Naive thymus-derived CD4-positive, alpha-beta T cell (primary cell): ENCODE data around the gene DHX57. TPM values are rescaled to one million over a fixed set of nuclear protein-coding genes. Genes with fewer than 3 reads are reported as not detected.

ENCODE experiments used
- ATAC-seq: fragments of 150-1000 bp; cut with Tn5 transposase; 2 replicates; pipeline ENCODE4 v1.10.0; 2021; ENCODE audit warnings: mild to moderate bottlenecking, moderate library complexity
- CTCF ChIA-PET: fragments of 350-600 bp; sonication (Branson Sonifier 250); formaldehyde crosslinking; loops from one replicate; lab custom pipeline; 2021; ENCODE audit warnings: antibody characterized with exemption; lab: Charles Lee
- POLR2A ChIA-PET: fragments of 350-600 bp; sonication (Branson Sonifier 250); formaldehyde crosslinking; loops from one replicate; lab custom pipeline; 2021; ENCODE audit warnings: antibody characterized with exemption, inconsistent platforms; lab: Charles Lee
- DNase-seq, 9 donors: peaks; one replicate each; pipeline versions ENCODE4 v3.0.0 to v3.0.0-alpha.2; 2020 to 2022; ENCODE audit warnings: mixed read lengths in 1 of 9
- H3K27ac ChIP-seq: one replicate; pipeline ENCODE4 v1.7.0; 2013; ENCODE audit warnings: mild to moderate bottlenecking, low read depth, low read length, moderate library complexity
- H3K27me3 ChIP-seq, 2 donors: one replicate each; pipeline ENCODE4 v1.7.0; 2013; ENCODE audit warnings: low read length in 2 of 2, mild to moderate bottlenecking in 2 of 2, moderate library complexity in 2 of 2; ENCODE audit not compliant: control insufficient read depth in 2 of 2, insufficient read depth in 2 of 2
- H3K36me3 ChIP-seq, 3 experiments: 1 replicate in 2 of 3; 2 replicates in 1 of 3; pipeline ENCODE4 v1.7.0; 2013; ENCODE audit warnings: low read length in 3 of 3, mild to moderate bottlenecking in 3 of 3, moderate library complexity in 1 of 3; ENCODE audit not compliant: insufficient read depth in 3 of 3, control insufficient read depth in 2 of 3
- H3K4me1 ChIP-seq, 2 donors: one replicate each; pipeline ENCODE4 v1.7.0; 2013; ENCODE audit warnings: low read length in 2 of 2, mild to moderate bottlenecking in 2 of 2, moderate library complexity in 1 of 2; ENCODE audit not compliant: control insufficient read depth in 2 of 2, insufficient read depth in 2 of 2
- H3K4me3 ChIP-seq: 2 replicates; pipeline ENCODE4 v1.7.0; 2013; ENCODE audit warnings: mild to moderate bottlenecking, low read length
- H3K9me3 ChIP-seq, 3 experiments: 1 replicate in 2 of 3; 2 replicates in 1 of 3; pipeline ENCODE4 v1.7.0; 2013; ENCODE audit warnings: low read length in 3 of 3; ENCODE audit not compliant: control insufficient read depth in 2 of 3
- H3K27ac Mint-ChIP-seq, 9 donors: one replicate each; pipeline ENCODE4 v1.8.0; 2020 to 2022; ENCODE audit warnings: mixed read lengths in 9 of 9, mild to moderate bottlenecking in 8 of 9, moderate library complexity in 5 of 9, inconsistent platforms in 2 of 9
- H3K27me3 Mint-ChIP-seq, 5 donors: one replicate each; pipeline ENCODE4 v1.8.0; 2021 to 2022; ENCODE audit warnings: mixed read lengths in 5 of 5, mild to moderate bottlenecking in 1 of 5
- H3K36me3 Mint-ChIP-seq, 5 donors: one replicate each; pipeline ENCODE4 v1.8.0; 2020 to 2022; ENCODE audit warnings: mixed read lengths in 5 of 5, mild to moderate bottlenecking in 3 of 5, inconsistent platforms in 1 of 5
- H3K4me1 Mint-ChIP-seq, 7 donors: one replicate each; pipeline ENCODE4 v1.8.0; 2020 to 2022; ENCODE audit warnings: mixed read lengths in 7 of 7, mild to moderate bottlenecking in 3 of 7, inconsistent platforms in 1 of 7
- H3K4me3 Mint-ChIP-seq, 10 donors: one replicate each; pipeline ENCODE4 v1.8.0; 2020 to 2022; ENCODE audit warnings: mild to moderate bottlenecking in 10 of 10, mixed read lengths in 10 of 10, moderate library complexity in 6 of 10, inconsistent platforms in 2 of 10
- H3K9me3 Mint-ChIP-seq, 11 donors: one replicate each; pipeline ENCODE4 v1.8.0; 2020 to 2022; ENCODE audit warnings: mixed read lengths in 11 of 11, mild to moderate bottlenecking in 4 of 11, inconsistent platforms in 1 of 11, moderate library complexity in 1 of 11
- intact Hi-C, 2 donors: fragments of 100-400 bp; cut with micrococcal nuclease; formaldehyde crosslinking; loops; one replicate each; pipeline ENCODE4 v1.15.1; 2023
- polyA plus RNA-seq, 2 donors: library from polyadenylated mRNA; unstranded; fragments of 300-500 nt; fragmentation: Illumina TruSeq; gene quantifications; one replicate each; pipeline ENCODE4 v1.2.3, GENCODE V29; 2021
- total RNA-seq, 6 experiments: library from RNA in 5 of 6; stranded (reverse) in 5 of 6; gene quantifications; 1 replicate in 5 of 6; 2 replicates in 1 of 6; pipeline ENCODE4 v1.2.3 and lab custom pipeline; 2021 to 2026

Gene DHX57
- total and polyA plus RNA-seq, 7 experiments from 2014 or later: 8.8 to 19.8 (median 17.9) TPM

GRCh38 chr2:38788306-38788705, 87.4 kb downstream of the DHX57 start:
- Histone ChIP-seq H3K4me1 (no peaks in the 10 kb centered on the region), H3K36me3 (no peaks in the 10 kb centered on the region), H3K27me3 (no peaks in the 10 kb centered on the region), H3K27ac (no peak overlapping the region), H3K9me3 (no peaks in the 10 kb centered on the region), H3K4me3 (no peak overlapping the region)
- H3K27ac Mint-ChIP-seq: no peak overlapping the region
- H3K4me3 Mint-ChIP-seq: no peak overlapping the region
- H3K36me3 Mint-ChIP-seq: no peaks in the 10 kb centered on the region
- no peaks in the 10 kb centered on the region for H3K4me1 Mint-ChIP-seq
- DNase-seq: no peak
- H3K9me3 Mint-ChIP-seq: no peaks in the 10 kb centered on the region
- POLR2A ChIA-PET: no interaction called here
- CTCF ChIA-PET: no interaction called here
- no peak for ATAC-seq
- intact Hi-C loops: no loop called here
- H3K27me3 Mint-ChIP-seq: no peaks in the 10 kb centered on the region

- Mint-ChIP-seq H3K27ac (peak overlapping the region in 2 of 9 donors; percentile 30 to 36), H3K9me3 (no peaks in the 10 kb centered on the region), H3K36me3 (peaks cover 5 to 11% (median 9%) of the 10 kb centered on the region in 5 donors), H3K4me1 (peaks cover 3 to 16% (median 10%) of the 10 kb centered on the region in 7 donors), H3K27me3 (no peaks in the 10 kb centered on the region), H3K4me3 (no peak overlapping the region)
- H3K36me3 ChIP-seq: peaks cover 0 to 14% (median 7%) of the 10 kb centered on the region in 3 experiments
- DNase-seq (no peak), ATAC-seq (no peak)
- peaks cover 0 to 4% of the 10 kb centered on the region in 2 donors for H3K4me1 ChIP-seq
- intact Hi-C loops: no loop called here
- no peak overlapping the region for H3K27ac ChIP-seq
- ChIA-PET CTCF (interaction anchor here (0.9 to 1.2 kb wide), 2 partner anchors 16 to 22 kb away, joined by 3 read pairs; no protein-coding TSS in a partner anchor), POLR2A (interaction anchor here (1.0 kb wide), 1 partner anchor 32 kb away, joined by 4 read pairs; the partner anchor contains the start of gene SRSF7)
- H3K4me3 ChIP-seq: no peak overlapping the region
- no peaks in the 10 kb centered on the region for H3K27me3 ChIP-seq
- no peaks in the 10 kb centered on the region for H3K9me3 ChIP-seq
Measured at GRCh38 chr2:38783586-38783985, 92.1 kb downstream of the DHX57 start.

- peaks cover 8 to 23% (median 17%) of the 10 kb centered on the region in 7 donors for H3K4me1 Mint-ChIP-seq
- CTCF ChIA-PET: no interaction called here
- peak overlapping the region; percentile 94 to 100 (median 98) for H3K4me3 Mint-ChIP-seq
- peak overlapping the region; percentile 92 to 99 (median 97) for H3K27ac Mint-ChIP-seq
- H3K36me3 Mint-ChIP-seq: peaks cover 5 to 12% (median 9%) of the 10 kb centered on the region in 5 donors
- H3K27me3 ChIP-seq: no peaks in the 10 kb centered on the region
- POLR2A ChIA-PET: interaction anchor here (5.1 kb wide), 1 partner anchor 28 kb away, joined by 64 read pairs; the partner anchor contains the start of gene SRSF7
- no peak for ATAC-seq
- H3K9me3 ChIP-seq: no peaks in the 10 kb centered on the region
- H3K27me3 Mint-ChIP-seq: peaks cover 5 to 21% (median 17%) of the 10 kb centered on the region in 5 donors
- no peaks in the 10 kb centered on the region for H3K9me3 Mint-ChIP-seq
- peak overlapping the region; percentile 81 for H3K27ac ChIP-seq
- peak overlapping the region; percentile 85 for H3K4me3 ChIP-seq
- H3K4me1 ChIP-seq: peaks cover 0 to 5% of the 10 kb centered on the region in 2 donors
- DNase-seq: no peak
- intact Hi-C loops: loop anchor here (1.0 to 5.0 kb wide), 11 partner anchors 16 to 1812 kb away; partner anchors contain the start of genes ATL2 (in 2 of the 2), SRSF7 (in 2 of the 2), DHX57 (in 1 of the 2) and MORN2 (in 1 of the 2)
- peaks cover 0 to 14% (median 7%) of the 10 kb centered on the region in 3 experiments for H3K36me3 ChIP-seq
Measured at GRCh38 chr2:38778687-38779082, 97.0 kb downstream of the DHX57 start.

GRCh38 chr2:38776531-38776930, 99.2 kb downstream of the DHX57 start:
- intact Hi-C loops: loop anchor here in 1 of 2 donors (5.0 kb wide), 1 partner anchor 34 kb away; no protein-coding TSS in a partner anchor
- Mint-ChIP-seq H3K27ac (no peak overlapping the region), H3K4me3 (peak overlapping the region; percentile 19 to 68 (median 41)), H3K4me1 (peaks cover 8 to 18% (median 17%) of the 10 kb centered on the region in 7 donors), H3K36me3 (peaks cover 2 to 7% (median 3%) of the 10 kb centered on the region in 5 donors), H3K9me3 (no peaks in the 10 kb centered on the region), H3K27me3 (peaks cover 5 to 21% (median 17%) of the 10 kb centered on the region in 5 donors)
- H3K36me3 ChIP-seq: peaks cover 0 to 8% (median 3%) of the 10 kb centered on the region in 3 experiments
- no peaks in the 10 kb centered on the region for H3K9me3 ChIP-seq
- DNase-seq: no peak
- no peaks in the 10 kb centered on the region for H3K27me3 ChIP-seq
- CTCF ChIA-PET: no interaction called here
- H3K27ac ChIP-seq: no peak overlapping the region
- POLR2A ChIA-PET: interaction anchor here (1.6 to 5.1 kb wide), 2 partner anchors 25 to 28 kb away, joined by 3 to 64 read pairs; partner anchors contain the start of gene SRSF7
- H3K4me3 ChIP-seq: no peak overlapping the region
- H3K4me1 ChIP-seq: peaks cover 0 to 5% of the 10 kb centered on the region in 2 donors
- ATAC-seq: no peak

GRCh38 chr2:38775921-38776225, 99.9 kb downstream of the DHX57 start:
- H3K9me3 ChIP-seq: no peaks in the 10 kb centered on the region
- H3K27me3 Mint-ChIP-seq: peaks cover 5 to 21% (median 17%) of the 10 kb centered on the region in 5 donors
- peaks cover 0 to 5% of the 10 kb centered on the region in 2 donors for H3K4me1 ChIP-seq
- ChIA-PET POLR2A (interaction anchor here (0.6 to 5.1 kb wide), 2 partner anchors 20 to 25 kb away, joined by 3 to 64 read pairs; partner anchors contain the start of gene SRSF7), CTCF (interaction anchor here (0.7 kb wide), 1 partner anchor 452 kb away, joined by 3 read pairs; no protein-coding TSS in a partner anchor)
- H3K27ac Mint-ChIP-seq: no peak overlapping the region
- H3K4me3 ChIP-seq: no peak overlapping the region
- peaks cover 0 to 1% (median 0%) of the 10 kb centered on the region in 3 experiments for H3K36me3 ChIP-seq
- intact Hi-C loops: loop anchor here in 1 of 2 donors (5.0 kb wide), 1 partner anchor 34 kb away; no protein-coding TSS in a partner anchor
- H3K4me3 Mint-ChIP-seq: peak overlapping the region in 4 of 10 donors; percentile 19 to 63 (median 36)
- H3K27ac ChIP-seq: no peak overlapping the region
- DNase-seq (no peak), ATAC-seq (no peak)
- no peaks in the 10 kb centered on the region for H3K27me3 ChIP-seq
- no peaks in the 10 kb centered on the region for H3K9me3 Mint-ChIP-seq
- peaks cover 5 to 17% (median 12%) of the 10 kb centered on the region in 7 donors for H3K4me1 Mint-ChIP-seq
- peaks cover 0 to 4% (median 0%) of the 10 kb centered on the region in 5 donors for H3K36me3 Mint-ChIP-seq

- H3K4me3 ChIP-seq: no peak overlapping the region
- DNase-seq (no peak), ATAC-seq (no peak)
- H3K4me1 ChIP-seq: peaks cover 0 to 5% of the 10 kb centered on the region in 2 donors
- H3K27ac ChIP-seq: no peak overlapping the region
- no peaks in the 10 kb centered on the region for H3K36me3 ChIP-seq
- no peaks in the 10 kb centered on the region for H3K9me3 Mint-ChIP-seq
- H3K4me3 Mint-ChIP-seq: peak overlapping the region in 1 of 10 donors; percentile 17
- H3K27me3 ChIP-seq: no peaks in the 10 kb centered on the region
- H3K27ac Mint-ChIP-seq: no peak overlapping the region
- intact Hi-C loops: loop anchor here in 1 of 2 donors (5.0 kb wide), 1 partner anchor 33 kb away; no protein-coding TSS in a partner anchor
- CTCF ChIA-PET: interaction anchor here (0.7 kb wide), 1 partner anchor 453 kb away, joined by 3 read pairs; no protein-coding TSS in a partner anchor
- POLR2A ChIA-PET: interaction anchor here (0.6 to 5.1 kb wide), 2 partner anchors 20 to 24 kb away, joined by 3 to 64 read pairs; partner anchors contain the start of gene SRSF7
- H3K36me3 Mint-ChIP-seq: peaks cover 0 to 4% (median 0%) of the 10 kb centered on the region in 5 donors
- peaks cover 5 to 21% (median 17%) of the 10 kb centered on the region in 5 donors for H3K27me3 Mint-ChIP-seq
- H3K4me1 Mint-ChIP-seq: peaks cover 5 to 17% (median 12%) of the 10 kb centered on the region in 7 donors
- no peaks in the 10 kb centered on the region for H3K9me3 ChIP-seq
Measured at GRCh38 chr2:38775097-38775920, 100.4 kb downstream of the DHX57 start.
